Retina (tissue), 1 donor: ENCODE results near the gene THTPA.
"Not testable (repeated sequence)": the region's sequence is repeated elsewhere in the genome, so short reads cannot be mapped to it uniquely, and the experiment has no call there.

Experiments used
- DNase-seq: peaks from one replicate; pipeline ENCODE4 v3.0.0-alpha.2; 2016

The THTPA gene

DNA sequence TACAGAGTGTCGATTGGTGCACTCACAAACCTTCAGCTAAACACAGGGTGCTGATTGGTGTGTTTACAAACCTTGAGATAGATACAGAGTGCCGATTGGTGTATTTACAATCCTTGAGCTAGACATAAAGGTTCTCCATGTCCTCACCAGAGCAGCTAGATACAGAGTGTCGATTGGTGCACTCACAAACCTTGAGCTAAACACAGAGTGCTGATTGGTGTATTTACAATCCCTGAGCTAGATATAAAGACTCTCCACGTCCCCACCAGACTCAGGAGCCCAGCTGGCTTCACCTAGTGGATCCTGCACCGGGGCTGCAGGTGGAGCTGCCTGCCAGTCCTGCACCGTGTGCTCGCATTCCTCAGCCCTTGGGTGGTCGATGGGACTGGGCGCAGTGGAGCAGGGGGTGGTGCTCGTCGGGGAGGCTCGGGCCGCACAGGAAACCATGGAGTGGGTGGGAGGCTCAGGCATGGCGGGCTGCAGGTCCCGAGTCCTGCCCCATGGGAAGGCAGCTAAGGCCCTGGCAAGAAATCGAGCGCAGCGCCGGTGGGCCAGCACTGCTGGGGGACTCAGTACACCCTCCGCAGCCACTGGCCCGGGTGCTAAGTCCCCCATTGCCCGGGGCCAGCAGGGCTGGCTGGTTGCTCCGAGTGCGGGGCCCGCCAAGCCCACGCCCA is 28.6 kb downstream of the THTPA start:
- DNase-seq: not testable (repeated sequence)

DNA sequence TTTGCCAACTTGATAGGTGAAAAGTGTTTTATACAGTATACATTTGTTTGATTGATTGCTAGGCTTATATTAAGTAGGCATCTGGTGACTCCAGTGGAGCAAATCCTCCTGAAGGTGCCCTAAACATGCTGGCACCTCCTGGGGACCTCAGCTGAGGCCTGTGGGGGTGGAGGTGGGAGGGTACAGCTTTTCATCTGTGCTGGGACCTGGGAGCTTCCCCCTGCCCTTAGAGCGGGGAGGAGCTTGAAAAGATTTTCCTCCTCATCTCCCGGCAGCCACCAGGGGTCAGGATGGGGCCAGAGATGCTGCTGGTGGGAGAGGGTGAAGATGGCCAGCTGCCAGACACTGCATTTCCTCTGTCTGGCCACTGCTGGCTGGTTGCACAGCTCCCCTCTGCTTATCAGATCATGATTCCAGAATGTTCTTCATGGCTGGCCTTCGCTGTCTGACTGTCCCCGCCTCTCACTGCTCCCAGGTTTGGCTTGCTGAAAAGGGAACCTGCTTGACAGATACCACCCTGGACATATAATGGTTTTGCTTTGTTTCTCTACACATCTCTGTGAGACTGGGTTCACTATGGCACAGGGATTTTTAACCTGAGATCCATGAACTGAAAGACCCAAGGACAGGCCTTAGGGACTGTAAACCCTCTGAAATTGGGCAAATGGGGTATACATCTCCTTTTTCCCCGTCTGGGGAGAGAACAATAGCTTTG is 33.0 kb downstream of the THTPA start:
- DNase-seq: peak; percentile 89

DNA sequence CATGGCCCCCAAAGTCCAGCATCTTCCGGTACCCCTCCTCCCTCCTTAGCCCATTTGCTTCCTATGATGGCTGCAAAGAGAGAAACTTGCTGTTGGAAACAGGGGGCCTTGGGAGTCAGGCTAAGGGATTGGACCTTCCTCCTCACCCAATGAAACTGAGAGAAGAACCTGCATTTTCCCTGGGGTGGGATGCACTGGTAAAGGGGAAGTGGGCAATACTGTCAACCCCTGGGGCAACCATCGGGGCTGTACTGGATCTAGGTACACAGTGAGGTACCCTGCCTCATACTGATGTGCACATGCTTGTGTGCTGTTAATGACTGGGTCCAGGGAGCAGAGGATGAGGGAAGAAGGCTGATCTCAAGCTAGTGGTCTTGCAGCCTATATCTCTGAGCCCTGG is 33.5 kb downstream of the THTPA start:
- DNase-seq: no peak

DNA sequence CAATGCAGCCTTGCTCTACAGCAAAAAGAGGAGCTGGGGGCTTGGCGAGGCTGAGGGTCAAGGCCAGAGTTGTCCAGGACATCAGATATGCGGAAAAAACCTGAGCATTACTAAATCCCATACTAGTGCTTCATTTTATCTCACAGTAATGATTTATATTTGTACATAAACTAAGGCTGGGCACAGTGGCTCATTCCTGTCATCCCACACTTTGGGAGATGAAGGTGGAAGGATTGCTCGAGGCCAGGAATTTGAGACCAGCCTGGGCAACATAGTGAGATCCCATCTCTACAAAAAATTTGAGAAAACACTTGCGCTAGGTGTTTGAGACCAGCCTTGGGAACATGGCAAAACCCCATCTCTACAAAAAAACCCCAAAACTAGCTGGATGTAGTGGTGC is 34.1 kb downstream of the THTPA start:
- no peak for DNase-seq

DNA sequence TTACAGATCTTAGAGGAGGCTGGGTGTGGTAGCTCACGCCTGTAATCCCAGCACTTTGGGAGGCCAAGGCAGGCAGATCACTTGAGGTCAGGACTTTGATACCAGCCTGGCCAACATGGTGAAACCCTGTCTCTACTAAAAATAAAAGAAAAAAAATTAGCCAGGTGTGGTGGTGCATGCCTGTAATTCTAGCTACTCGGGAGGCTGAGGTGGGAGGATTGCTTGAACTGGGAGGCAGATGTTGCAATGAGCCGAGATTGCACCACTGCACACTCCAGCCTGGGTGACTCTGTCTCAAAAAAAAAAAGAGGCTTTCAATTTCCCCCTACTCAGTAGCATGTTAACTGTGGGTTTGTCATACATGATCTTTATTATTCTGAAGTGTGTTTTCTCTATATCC is 38.1 kb downstream of the THTPA start:
- not testable (repeated sequence) for DNase-seq

DNA sequence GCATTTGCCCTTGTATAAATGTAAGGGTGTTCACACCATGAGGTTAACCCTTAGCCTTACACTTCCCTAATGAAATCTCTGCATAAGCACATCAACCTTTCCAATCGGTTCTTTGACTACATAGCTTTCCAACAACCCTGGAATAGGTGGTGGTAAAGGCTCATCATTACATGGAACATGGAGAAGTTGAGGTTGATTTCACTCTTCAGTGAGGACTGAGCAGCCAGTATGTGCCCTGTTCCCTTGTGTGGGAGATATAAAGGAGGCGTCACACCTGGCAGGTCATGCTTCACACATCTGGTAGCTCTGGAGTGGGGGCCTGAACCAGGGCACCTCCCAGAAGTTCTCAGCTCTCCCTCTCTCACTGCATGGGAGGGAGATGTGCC is 44.2 kb downstream of the THTPA start:
- no peak for DNase-seq

DNA sequence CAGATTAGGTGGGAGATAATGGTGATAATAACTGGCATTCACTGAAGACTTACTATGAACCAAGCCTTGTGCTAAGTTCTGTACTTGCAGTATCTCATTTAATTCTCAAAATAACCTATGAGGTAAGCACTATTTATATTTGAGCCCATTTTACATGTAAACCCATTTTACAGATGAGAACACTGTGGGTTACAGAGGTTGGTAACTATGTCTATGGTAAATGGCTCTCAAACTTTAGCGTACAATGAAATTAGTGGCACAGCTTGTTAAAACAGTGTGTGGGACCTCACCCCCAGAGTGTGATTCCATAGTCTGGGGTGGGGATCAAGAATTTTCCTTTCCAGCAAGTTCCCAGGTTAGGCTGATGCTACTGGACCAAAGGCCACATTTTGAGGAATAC is 44.7 kb downstream of the THTPA start:
- DNase-seq: no peak

DNA sequence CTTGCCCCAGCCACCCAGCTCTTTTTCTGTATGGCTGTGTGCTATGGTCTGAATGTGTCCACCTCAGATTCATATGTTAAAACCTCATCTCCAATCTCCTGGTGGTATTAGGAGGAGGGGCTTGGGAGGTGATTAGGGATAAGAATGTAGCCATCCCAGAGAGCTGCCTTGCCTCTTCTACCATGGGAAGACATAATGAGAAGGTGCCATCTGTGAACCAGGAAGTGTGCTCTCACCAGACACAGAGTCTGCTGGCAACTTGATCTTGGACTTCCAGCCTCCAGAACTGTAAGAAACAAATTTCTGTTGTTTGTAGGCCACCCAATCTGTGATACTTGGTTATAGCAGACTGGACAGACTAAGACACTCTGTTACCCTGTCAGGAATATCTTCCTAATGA is 45.4 kb downstream of the THTPA start:
- no peak for DNase-seq

DNA sequence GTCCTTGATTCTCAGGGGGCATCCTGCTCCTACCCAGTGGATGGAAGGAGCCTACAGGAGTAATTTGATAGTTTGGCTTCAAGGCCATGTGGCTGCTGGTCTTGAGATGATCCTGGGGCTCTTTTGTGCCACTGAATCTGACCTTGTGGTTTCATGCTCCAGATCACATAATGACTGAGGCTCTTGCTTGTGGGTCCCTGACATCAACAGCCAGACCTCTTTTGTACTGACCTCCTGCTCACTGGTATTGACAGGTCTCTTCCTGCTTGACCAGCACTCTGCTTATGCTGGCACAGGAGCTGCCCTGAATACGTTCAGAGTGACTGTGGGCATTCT is 45.7 kb downstream of the THTPA start:
- DNase-seq: no peak

DNA sequence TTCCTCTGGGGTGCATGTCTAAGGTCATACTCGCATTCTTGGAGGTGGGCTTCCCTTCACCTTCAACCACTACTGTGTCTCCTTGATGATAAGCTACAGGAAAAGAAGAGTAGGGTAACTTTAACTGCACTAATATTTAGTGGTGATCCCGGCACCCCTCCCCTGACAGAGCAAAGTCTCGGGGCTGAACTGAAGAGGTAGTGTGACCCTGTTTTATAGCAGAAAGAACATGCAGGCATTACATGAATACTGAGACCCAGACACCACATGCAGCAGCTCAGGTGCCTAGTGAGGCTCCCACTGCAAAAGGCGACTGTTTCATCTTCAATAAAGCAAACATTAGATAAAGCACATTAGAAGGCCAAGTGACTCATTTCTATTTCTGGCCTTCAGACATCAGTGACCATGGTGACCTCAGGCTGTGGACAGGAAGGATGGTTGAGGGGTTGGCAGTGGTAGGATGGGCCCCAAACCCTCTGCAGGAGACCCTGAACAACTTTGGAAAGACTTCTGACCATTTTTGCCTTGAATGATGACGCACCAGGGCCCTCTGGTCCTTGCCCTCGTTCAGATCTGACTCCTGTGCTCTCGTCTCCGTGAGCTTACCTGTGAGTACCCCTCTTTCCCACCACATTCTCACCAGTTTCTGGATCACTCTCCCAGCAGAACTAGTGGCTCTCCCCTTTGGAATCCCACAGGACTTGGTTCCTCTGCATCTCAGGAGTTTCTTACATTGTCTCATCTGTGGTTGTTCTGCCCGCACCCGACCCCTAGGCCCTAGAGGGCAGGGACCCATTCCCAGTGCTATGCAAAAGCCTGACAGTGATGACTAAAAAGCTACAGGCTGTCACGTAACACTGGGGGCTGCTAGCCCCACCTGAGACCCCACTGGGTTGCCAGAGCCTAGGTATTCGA is 46.4 kb downstream of the THTPA start:
- no peak for DNase-seq

DNA sequence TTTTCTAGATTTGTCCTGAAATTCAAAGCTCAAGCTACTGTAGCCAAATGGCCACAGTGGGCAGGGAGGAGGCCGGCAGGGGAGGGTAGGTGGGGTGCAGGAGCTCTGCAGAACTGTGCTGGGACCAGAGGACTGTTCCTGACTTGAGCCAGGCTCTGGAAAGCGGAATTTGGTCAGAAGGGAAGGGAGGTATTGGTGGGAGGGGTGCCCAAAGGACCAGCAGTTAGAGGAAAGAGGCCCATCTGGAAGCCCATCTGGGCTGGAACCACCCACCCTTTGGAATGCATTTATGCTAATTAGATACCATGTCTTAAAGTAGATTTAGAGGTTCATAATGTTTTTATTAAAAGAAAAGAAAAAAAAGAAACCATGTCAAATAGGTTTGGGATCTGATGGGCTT is 47.0 kb downstream of the THTPA start:
- no peak for DNase-seq

DNA sequence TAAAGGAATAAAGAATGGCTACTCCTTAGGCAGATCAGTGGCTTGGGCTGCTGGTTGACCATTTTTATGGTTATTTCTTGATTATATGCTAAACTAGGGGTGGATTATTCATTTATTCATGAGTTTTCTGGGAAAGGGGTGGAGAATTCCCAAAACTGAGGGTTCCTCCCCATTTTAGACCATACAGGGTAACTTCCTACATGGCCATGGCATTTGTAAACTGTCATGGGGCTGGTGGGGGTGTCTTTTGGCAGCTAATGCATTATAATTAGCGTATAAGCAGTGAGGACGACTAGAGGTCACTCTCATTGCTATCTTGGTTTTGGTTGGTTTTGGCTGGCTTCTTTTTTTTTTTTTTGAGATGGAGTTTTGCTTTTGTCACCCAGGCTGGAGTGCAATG is 48.1 kb downstream of the THTPA start:
- no peak for DNase-seq

DNA sequence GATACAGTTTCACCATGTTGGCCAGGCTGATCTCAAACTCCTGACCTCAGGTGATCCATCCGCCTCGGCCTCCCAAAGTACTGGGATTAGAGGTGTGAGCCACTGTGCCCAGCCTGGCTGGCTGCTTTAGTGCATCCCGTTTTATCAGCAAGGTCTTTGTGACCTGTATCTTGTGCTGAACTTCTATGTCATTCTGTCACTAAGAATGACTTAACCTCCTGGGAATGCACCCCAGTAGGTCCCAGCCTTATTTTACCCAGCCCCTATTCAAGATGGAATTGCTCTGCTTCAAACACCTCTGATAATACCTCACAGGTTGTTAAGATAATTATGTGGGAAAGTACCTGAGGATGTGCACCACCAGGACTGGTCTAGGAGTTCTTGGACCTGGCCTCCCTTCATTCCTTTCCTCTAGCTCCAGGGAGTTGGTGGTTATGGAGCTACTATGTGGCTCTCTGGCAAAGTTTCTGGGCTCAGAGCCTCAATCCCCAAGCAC is 48.7 kb downstream of the THTPA start:
- DNase-seq: no peak

DNA sequence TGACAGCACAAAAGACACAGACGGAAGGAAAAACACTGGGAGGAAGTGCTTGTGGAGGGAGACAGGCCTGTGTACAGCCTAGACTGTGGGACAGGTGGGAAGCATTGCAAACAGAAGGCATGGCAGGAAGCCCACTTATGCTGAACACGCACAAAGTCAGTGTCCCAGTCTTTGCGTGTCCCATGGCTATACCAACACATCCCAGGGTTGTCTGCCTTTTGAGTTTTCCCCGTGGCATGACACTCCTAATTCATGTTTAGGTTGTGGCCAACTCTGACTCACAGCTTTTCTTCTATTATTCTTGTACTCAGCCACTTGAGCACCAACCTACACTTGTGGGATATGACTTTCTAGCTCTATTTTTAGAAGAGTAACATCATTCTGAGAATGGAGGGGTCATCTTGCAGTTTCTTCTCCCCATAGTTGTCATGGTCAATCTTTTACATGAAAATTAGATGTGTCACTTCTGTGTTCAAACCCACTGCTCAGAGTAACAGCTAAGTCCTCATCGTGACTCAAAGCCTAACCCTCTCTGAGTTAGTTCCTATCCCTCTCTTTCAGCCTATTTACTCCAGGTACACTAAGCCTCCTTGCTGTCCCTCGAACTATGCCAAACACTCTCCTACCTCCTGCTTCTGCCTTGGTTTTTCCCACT is 50.0 kb downstream of the THTPA start:
- DNase-seq: no peak

DNA sequence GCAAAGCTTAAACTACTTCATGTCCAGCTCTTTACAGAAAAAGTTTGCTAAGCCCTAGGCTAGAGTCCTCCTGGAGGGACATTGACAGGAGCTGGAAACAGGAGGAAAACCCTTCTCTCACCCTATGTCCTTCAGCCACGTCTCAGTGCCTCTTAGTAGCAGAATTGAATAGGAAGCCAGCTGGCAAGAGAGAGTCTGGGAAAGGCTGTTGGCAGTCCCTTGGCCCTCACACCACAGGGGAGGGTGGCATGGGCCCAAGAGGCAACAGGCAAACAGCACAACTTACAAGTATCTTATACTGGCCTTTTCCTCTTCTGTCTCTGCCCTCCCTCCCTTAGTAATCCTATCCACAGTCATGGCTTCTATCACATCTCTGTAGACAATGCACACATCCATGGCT is 52.4 kb downstream of the THTPA start:
- DNase-seq: no peak

DNA sequence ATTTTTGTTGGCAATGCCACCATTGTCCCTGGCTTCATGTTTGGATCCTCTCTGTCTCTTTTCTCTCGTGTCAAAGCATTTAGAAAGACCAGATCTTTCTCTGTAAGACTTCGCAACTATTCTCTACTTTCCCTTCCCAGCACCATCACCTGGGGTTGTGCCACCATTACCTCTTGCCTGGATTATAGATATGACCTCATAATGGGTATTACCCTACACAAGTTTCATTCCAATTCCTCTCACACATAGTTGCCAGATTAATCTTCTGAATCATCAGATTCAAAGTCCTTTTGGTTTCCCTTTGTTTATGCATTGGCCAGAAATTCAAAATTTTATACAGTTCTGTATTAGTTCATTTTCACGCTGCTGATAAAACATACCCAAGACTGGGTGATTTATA is 52.9 kb downstream of the THTPA start:
- DNase-seq: no peak

DNA sequence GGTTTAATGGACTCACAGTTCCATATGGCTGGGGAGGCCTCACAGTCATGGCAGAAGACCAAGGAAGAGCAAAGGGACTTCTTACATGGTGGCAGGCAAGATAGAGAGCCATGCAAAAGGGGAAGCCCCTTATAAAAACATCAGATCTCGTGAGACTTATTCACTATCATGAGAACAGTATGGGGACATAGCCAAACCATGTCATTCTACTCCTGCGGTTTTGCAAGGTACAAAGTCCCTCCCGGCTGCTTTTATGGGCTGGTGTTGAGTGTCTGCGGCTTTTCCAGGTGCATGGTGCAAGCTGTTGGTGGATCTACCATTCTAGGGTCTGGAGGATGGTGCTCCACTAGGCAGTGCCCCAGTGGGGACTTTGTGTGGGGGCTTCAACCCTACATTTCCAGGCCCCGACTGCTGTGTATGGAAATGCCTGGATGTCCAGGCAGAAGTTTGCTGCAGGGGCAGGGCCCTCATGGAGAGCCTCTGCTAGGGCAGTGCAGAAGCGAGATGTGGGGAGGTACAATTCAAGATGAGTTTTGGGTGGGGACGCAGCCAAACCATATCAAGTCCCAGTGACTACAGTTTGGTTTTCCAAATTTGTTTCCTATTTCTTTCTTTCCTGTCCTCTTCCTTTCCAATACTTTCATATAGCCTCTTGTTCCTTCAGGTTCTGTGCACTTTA is 53.5 kb downstream of the THTPA start:
- DNase-seq: not testable (repeated sequence)
